Thyroid gland (tissue), 4 donors: ENCODE results near the gene HLCS. TPM values are rescaled to one million over a fixed set of nuclear protein-coding genes. Genes with fewer than 3 reads are reported as not detected.

Experiments used
- DNase-seq, 2 donors: peaks; one replicate each; pipeline ENCODE4 v3.0.0-alpha.2; 2019
- H3K27ac ChIP-seq, 3 donors: fragments of 200-600 bp; sonication (generic); 1 replicate in 2 of 3; 2 replicates in 1 of 3; pipeline ENCODE4 v1.5.1; 2016 to 2019; ENCODE audit warnings: mild to moderate bottlenecking in 1 of 3, moderate library complexity in 1 of 3
- H3K27me3 ChIP-seq: fragments of 200-600 bp; sonication (generic); one replicate; pipeline ENCODE4 v1.5.1; 2019
- H3K36me3 ChIP-seq, 2 donors: fragments of 200-600 bp; sonication (generic); one replicate each; pipeline ENCODE4 v1.5.1; 2016 to 2019
- H3K4me1 ChIP-seq, 2 donors: fragments of 200-600 bp; sonication (generic); one replicate each; pipeline ENCODE4 v1.5.1; 2017 to 2019
- H3K4me3 ChIP-seq, 3 donors: fragments of 200-600 bp; sonication (generic); replicated peaks in 1 of 3; 1 replicate in 2 of 3; 2 replicates in 1 of 3; pipeline ENCODE4 v1.5.1; 2016; ENCODE audit warnings: mild to moderate bottlenecking in 1 of 3
- H3K9me3 ChIP-seq: fragments of 200-600 bp; sonication (generic); one replicate; pipeline ENCODE4 v1.5.1; 2017
- POLR2A ChIP-seq, 2 donors: fragments of 450-650 bp; IDR thresholded peaks; one replicate each; pipeline ENCODE4 v1.6.1; 2017; ENCODE audit warnings: antibody characterized with exemption in 2 of 2, mild to moderate bottlenecking in 2 of 2, moderate library complexity in 1 of 2
- WGBS, 2 donors: methylation state at CpG; one replicate each; pipeline ENCODE4 v1.1.5; 2017; 5-methylcytosine and 5-hydroxymethylcytosine counted together
- intact Hi-C: fragments of 100-400 bp; cut with DNase I; formaldehyde crosslinking; loops from one replicate; pipeline ENCODE4 v1.15.1; 2023
- total RNA-seq, 4 donors: library from RNA; depleted of rRNA; stranded (reverse); fragments of >200 nt; gene quantifications; one replicate each; pipeline ENCODE4 v1.2.3, GENCODE V29; 2016
- TF ChIP-seq, protein P1 (sequence below), 6 experiments: fragments of 200-600 bp in 3 of 6; fragments of 450-650 bp in 3 of 6; sonication (generic) in 3 of 6; IDR thresholded peaks; one replicate each; pipeline ENCODE4 v1.5.1; 2016 to 2019; ENCODE audit warnings: antibody characterized with exemption in 6 of 6, mild to moderate bottlenecking in 2 of 6, inconsistent platforms in 1 of 6, moderate library complexity in 1 of 6

The HLCS gene
- total RNA-seq, 4 donors from 2014 or later: 34.2 to 70.7 (median 43.4) TPM

DNA sequence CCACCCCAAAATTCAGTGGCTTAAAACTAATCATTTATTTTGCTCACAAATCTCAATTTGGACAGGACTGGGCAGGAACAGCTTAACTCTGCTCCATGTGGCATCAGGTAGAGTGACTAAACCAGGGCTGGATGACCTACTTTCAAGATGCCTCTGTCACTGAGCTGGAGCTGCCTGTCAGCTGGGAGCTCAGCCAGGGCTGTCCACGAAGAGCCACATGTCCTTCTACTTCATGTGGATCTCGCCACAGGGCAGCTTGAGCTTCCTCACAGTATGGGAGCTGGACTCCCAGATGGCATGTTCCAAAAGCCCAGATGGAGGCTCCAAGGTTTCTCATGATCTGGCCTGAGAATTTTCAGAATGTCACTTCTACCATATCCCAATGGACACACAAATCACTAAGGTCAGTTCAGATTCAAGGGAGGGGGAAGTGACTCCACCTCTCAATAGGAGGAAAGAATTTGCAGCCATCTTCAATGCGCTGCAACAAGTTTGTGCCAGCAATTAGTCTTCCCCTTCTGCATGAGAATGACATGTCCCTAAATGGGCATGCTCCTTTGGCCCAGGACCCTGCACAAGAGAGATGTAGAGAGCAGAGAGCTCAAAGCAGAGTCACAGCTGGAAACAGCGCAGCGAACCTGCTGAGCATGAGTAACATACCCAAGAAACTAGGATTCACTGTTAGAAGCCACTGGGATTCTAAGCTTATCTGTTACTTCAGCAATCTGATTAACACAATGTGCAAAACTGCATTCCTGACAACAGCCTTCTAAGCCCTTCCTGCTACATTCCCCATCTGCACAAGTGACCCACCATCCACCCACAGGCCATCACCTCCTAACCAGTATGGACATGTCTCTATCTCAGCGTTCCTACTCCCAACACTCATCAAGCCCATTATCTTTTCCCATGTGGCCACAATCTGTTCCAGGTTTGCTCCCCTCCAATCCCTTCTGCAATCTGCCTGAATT, 17.0 kb downstream of the HLCS start:
- no peaks in the 10 kb centered on the region for H3K4me1 ChIP-seq
- H3K9me3 ChIP-seq: no peaks in the 10 kb centered on the region
- TF ChIP-seq POLR2A (IDR thresholded peaks at IDR 0.05): no peak
- TF ChIP-seq, protein P1, sequence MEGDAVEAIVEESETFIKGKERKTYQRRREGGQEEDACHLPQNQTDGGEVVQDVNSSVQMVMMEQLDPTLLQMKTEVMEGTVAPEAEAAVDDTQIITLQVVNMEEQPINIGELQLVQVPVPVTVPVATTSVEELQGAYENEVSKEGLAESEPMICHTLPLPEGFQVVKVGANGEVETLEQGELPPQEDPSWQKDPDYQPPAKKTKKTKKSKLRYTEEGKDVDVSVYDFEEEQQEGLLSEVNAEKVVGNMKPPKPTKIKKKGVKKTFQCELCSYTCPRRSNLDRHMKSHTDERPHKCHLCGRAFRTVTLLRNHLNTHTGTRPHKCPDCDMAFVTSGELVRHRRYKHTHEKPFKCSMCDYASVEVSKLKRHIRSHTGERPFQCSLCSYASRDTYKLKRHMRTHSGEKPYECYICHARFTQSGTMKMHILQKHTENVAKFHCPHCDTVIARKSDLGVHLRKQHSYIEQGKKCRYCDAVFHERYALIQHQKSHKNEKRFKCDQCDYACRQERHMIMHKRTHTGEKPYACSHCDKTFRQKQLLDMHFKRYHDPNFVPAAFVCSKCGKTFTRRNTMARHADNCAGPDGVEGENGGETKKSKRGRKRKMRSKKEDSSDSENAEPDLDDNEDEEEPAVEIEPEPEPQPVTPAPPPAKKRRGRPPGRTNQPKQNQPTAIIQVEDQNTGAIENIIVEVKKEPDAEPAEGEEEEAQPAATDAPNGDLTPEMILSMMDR (IDR thresholded peaks at IDR 0.05): no peak
- no peak overlapping the region for H3K27ac ChIP-seq
- H3K36me3 ChIP-seq: peaks cover 0 to 5% of the 10 kb centered on the region in 2 donors
- no peak overlapping the region for H3K4me3 ChIP-seq
- no peaks in the 10 kb centered on the region for H3K27me3 ChIP-seq
- DNase-seq: no peak
- WGBS, 2 donors: 95 to 98% methylated on average over 4 to 6 of the region's 6 CpGs
- intact Hi-C loops: no loop called here

DNA sequence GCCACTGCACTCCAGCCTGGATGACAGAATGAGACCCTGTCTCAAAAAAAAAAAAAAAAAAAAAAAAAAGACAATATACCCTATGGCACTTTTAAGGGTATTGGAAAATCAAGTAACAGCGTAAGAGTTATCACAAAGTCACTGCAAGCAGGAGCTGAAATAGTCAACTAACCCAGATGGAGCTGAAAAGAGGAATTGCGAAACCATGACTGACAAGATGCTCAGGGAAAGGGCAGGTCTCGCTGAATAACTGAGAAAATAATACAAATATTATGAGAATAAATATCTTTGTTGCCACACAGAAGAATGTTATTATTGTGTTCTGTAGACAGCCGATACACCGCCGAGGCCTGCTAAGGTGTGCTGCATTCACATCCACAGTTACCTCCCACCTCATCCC, 17.8 kb downstream of the HLCS start:
- Histone ChIP-seq H3K36me3 (peaks cover 0 to 5% of the 10 kb centered on the region in 2 donors), H3K27ac (no peak overlapping the region), H3K4me1 (no peaks in the 10 kb centered on the region), H3K4me3 (no peak overlapping the region), H3K27me3 (no peaks in the 10 kb centered on the region), H3K9me3 (no peaks in the 10 kb centered on the region)
- intact Hi-C loops: no loop called here
- DNase-seq: no peak
- TF ChIP-seq POLR2A (IDR thresholded peaks at IDR 0.05): no peak
- TF ChIP-seq, protein P1 (IDR thresholded peaks at IDR 0.05): no peak
- 95 to 97% methylated on average over 6 of the region's 6 CpGs for WGBS, 2 donors

DNA sequence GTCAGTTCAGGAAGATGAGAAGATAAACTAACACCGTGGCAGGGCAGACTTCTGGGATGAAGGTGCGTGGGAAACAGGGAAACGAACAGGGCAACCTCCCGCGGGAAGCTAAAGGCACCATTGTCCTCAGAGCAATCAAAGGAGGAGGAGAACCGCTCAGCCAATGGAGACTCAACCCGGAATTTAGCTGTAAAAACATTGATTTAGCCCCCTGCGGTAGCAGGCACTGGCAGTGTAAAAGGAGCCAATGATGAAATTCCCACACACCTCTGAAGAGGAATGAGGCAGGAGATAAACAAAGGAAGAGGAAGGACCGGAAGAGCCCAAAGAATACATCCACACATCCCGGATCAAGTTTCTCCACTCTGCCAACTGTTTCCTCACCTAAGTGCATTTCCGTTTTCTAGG, 19.5 kb downstream of the HLCS start:
- no peak for DNase-seq
- Histone ChIP-seq H3K27me3 (no peaks in the 10 kb centered on the region), H3K36me3 (peaks cover 0 to 5% of the 10 kb centered on the region in 2 donors), H3K27ac (no peak overlapping the region), H3K4me3 (no peak overlapping the region), H3K9me3 (no peaks in the 10 kb centered on the region), H3K4me1 (no peaks in the 10 kb centered on the region)
- 53 to 61% methylated on average over 11 of the region's 11 CpGs for WGBS, 2 donors
- intact Hi-C loops: no loop called here
- no peak for TF ChIP-seq POLR2A (IDR thresholded peaks at IDR 0.05)
- TF ChIP-seq, protein P1 (IDR thresholded peaks at IDR 0.05): no peak

DNA sequence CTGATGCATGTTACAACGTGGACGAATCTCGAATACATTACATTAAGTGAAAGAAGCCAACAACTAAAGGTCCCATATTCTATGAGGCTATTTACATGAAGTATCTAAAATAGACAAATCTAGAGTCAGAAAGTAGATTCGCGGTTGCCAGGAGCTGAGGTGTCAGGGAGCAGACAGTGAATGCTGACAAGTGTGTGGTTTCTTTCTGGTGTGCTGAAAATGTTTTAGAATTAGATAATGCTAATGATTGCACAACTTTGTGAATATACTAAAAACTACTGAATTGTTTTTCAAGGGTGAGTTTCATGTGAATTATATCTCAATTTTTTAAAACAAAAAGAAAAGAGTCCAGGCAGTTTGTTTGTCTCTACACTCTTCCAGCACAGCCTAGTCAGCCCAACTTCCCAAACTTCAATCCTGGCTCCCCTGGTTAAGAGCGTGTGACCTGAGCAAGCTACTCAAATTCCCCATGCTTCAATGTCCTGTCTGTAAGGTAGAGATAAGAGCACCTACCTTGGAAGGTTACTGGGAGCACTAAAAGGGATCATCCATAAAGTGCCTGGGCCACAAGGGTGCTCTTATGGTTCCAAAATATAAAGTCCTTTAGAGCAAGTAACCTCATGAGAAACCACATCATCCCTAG, 20.9 kb downstream of the HLCS start:
- Histone ChIP-seq H3K27ac (no peak overlapping the region), H3K9me3 (no peaks in the 10 kb centered on the region), H3K4me3 (no peak overlapping the region), H3K4me1 (no peaks in the 10 kb centered on the region), H3K36me3 (peaks cover 0 to 5% of the 10 kb centered on the region in 2 donors), H3K27me3 (no peaks in the 10 kb centered on the region)
- TF ChIP-seq, protein P1 (IDR thresholded peaks at IDR 0.05): no peak
- TF ChIP-seq POLR2A (IDR thresholded peaks at IDR 0.05): no peak
- WGBS, 2 donors: 92 to 95% methylated on average over 6 of the region's 6 CpGs
- intact Hi-C loops: no loop called here
- no peak for DNase-seq
